B cell (primary cell): ENCODE measurements around the gene MBTD1. TPM values are rescaled to one million over a fixed set of nuclear protein-coding genes. Genes with fewer than 3 reads are reported as not detected.
A peak's percentile ranks its signal among the peaks of the same experiment; 100 is the strongest.

Source experiments
- ATAC-seq: fragments of 200-7000 bp; cut with Tn5 transposase; one replicate; pipeline ENCODE4 v1.10.0; 2021; ENCODE audit warnings: low read depth, mild to moderate bottlenecking, moderate number of reproducible peaks, moderate library complexity
- CTCF ChIA-PET: fragments of 350-600 bp; sonication (Branson Sonifier 250); formaldehyde crosslinking; loops from one replicate; lab custom pipeline; 2021; ENCODE audit warnings: antibody characterized with exemption, inconsistent platforms; lab: Charles Lee
- POLR2A ChIA-PET: fragments of 350-600 bp; sonication (Branson Sonifier 250); formaldehyde crosslinking; loops from one replicate; lab custom pipeline; 2021; ENCODE audit warnings: antibody characterized with exemption; lab: Charles Lee
- DNase-seq: peaks from one replicate; pipeline ENCODE4 v3.0.0; 2013
- H2AFZ ChIP-seq: 2 replicates; pipeline ENCODE4 v1.6.1; 2012; ENCODE audit warnings: mild to moderate bottlenecking, low read depth, low read length; ENCODE audit not compliant: insufficient read depth, poor library complexity, severe bottlenecking
- H3K27ac ChIP-seq, 2 donors: 1 replicate in 1 of 2; 2 replicates in 1 of 2; pipeline ENCODE4 v1.5.1; 2012 to 2013; ENCODE audit warnings: low read length in 2 of 2, mild to moderate bottlenecking in 2 of 2, moderate library complexity in 1 of 2
- H3K27me3 ChIP-seq, 4 experiments: fragments of 200-600 bp in 1 of 4; sonication (generic) in 1 of 4; replicated peaks in 1 of 4; 1 replicate in 2 of 4; 2 replicates in 2 of 4; pipeline versions ENCODE4 v1.6.1 to v1.7.0; 2013 to 2016; ENCODE audit warnings: low read length in 3 of 4, mild to moderate bottlenecking in 2 of 4, mixed read lengths in 1 of 4, moderate library complexity in 1 of 4; ENCODE audit not compliant: insufficient read depth in 4 of 4, control insufficient read depth in 3 of 4; ENCODE audit errors: control extremely low read depth in 1 of 4
- H3K36me3 ChIP-seq, 2 experiments: replicated peaks in 1 of 2; 1 replicate in 1 of 2; 2 replicates in 1 of 2; pipeline versions ENCODE4 v1.6.1 to v1.7.1; 2013; ENCODE audit warnings: low read length in 1 of 2; ENCODE audit not compliant: insufficient read depth in 2 of 2, control insufficient read depth in 1 of 2; ENCODE audit errors: control extremely low read depth in 1 of 2, extremely low read depth in 1 of 2
- H3K4me1 ChIP-seq, 2 donors: fragments of 200-600 bp in 1 of 2; sonication (generic) in 1 of 2; 1 replicate in 1 of 2; 2 replicates in 1 of 2; pipeline versions ENCODE4 v1.5.1 to v1.6.1; 2013 to 2017; ENCODE audit warnings: low read length in 2 of 2; ENCODE audit not compliant: control insufficient read depth in 2 of 2, insufficient read depth in 2 of 2
- H3K4me2 ChIP-seq: replicated peaks from 2 replicates; pipeline ENCODE3; 2012; ENCODE audit warnings: mild to moderate bottlenecking, low read depth, low read length; ENCODE audit not compliant: poor library complexity, severe bottlenecking
- H3K4me3 ChIP-seq, 5 experiments: fragments of 200-600 bp in 1 of 5; sonication (generic) in 1 of 5; 1 replicate in 3 of 5; 2 replicates in 2 of 5; pipeline versions ENCODE4 v1.5.1 to v1.7.0; 2011 to 2016; ENCODE audit warnings: low read length in 4 of 5, mild to moderate bottlenecking in 4 of 5, low read depth in 2 of 5, control low read depth in 1 of 5, moderate library complexity in 1 of 5; ENCODE audit not compliant: insufficient read depth in 1 of 5; ENCODE audit errors: control extremely low read depth in 1 of 5, extremely low read depth in 1 of 5
- H3K79me2 ChIP-seq: fragments of 200-600 bp; sonication (generic); one replicate; pipeline ENCODE4 v1.6.0; 2016; ENCODE audit warnings: low read length; ENCODE audit not compliant: control insufficient read depth, insufficient read depth
- H3K9ac ChIP-seq: fragments of 200-600 bp; sonication (generic); 2 replicates; pipeline ENCODE4 v1.6.1; 2017; ENCODE audit warnings: mild to moderate bottlenecking, low read length, moderate library complexity
- H3K9me3 ChIP-seq, 3 donors: one replicate each; pipeline versions ENCODE4 v1.6.1 to v1.7.1; 2013; ENCODE audit warnings: low read length in 2 of 3; ENCODE audit not compliant: control insufficient read depth in 2 of 3, insufficient read depth in 1 of 3; ENCODE audit errors: control extremely low read depth in 1 of 3
- H4K20me1 ChIP-seq: 2 replicates; pipeline ENCODE4 v1.6.0; 2012; ENCODE audit warnings: mild to moderate bottlenecking, low read length; ENCODE audit not compliant: insufficient read depth, control insufficient read depth, poor library complexity, severe bottlenecking
- H3K27ac Mint-ChIP-seq: one replicate; pipeline ENCODE4 v1.8.0; 2021; ENCODE audit warnings: mixed read lengths
- H3K27me3 Mint-ChIP-seq: one replicate; pipeline ENCODE4 v1.8.0; 2021; ENCODE audit warnings: mixed read lengths
- H3K4me1 Mint-ChIP-seq: one replicate; pipeline ENCODE4 v1.8.0; 2021; ENCODE audit warnings: mixed read lengths
- H3K4me3 Mint-ChIP-seq: one replicate; pipeline ENCODE4 v1.8.0; 2021; ENCODE audit warnings: mixed read lengths
- H3K9me3 Mint-ChIP-seq: one replicate; pipeline ENCODE4 v1.8.0; 2022; ENCODE audit warnings: mixed read lengths; ENCODE audit not compliant: insufficient read depth
- CTCF ChIP-seq: fragments of 200-600 bp; IDR thresholded peaks from one replicate; pipeline ENCODE4 v1.8.0; 2022; ENCODE audit warnings: antibody characterized with exemption, mild to moderate bottlenecking
- EZH2 ChIP-seq: IDR thresholded peaks from 2 replicates; pipeline ENCODE4 v1.6.1; 2012; ENCODE audit warnings: borderline replicate concordance, low read depth, mild to moderate bottlenecking, moderate library complexity, low read length; ENCODE audit not compliant: insufficient read depth, poor library complexity, severe bottlenecking
- WGBS: methylation state at CpG from one replicate; pipeline ENCODE4 v1.1.5; 2013; ENCODE audit warnings: missing lambda C conversion rate; ENCODE audit not compliant: insufficient coverage; 5-methylcytosine and 5-hydroxymethylcytosine counted together
- intact Hi-C: fragments of 100-400 bp; cut with micrococcal nuclease; formaldehyde crosslinking; loops from one replicate; pipeline ENCODE4 v1.10.0; 2022
- polyA plus RNA-seq: library from polyadenylated mRNA; depleted of rRNA; stranded (reverse); fragments of >200 nt; gene quantifications from 2 replicates; pipeline ENCODE4 v1.2.3, GENCODE V29; 2012
- total RNA-seq, 2 donors: library from RNA; stranded (reverse); fragments of 120-200 nt in 1 of 2; gene quantifications; 1 replicate in 1 of 2; 2 replicates in 1 of 2; pipeline versions ENCODE4 v1.2.3 to v1.2.4, GENCODE V29; 2013 to 2022

Gene MBTD1
- total and polyA plus RNA-seq, 2 donors (not counting 1 experiment from before 2014, with no cell fraction given), result 9.6 to 39.7 TPM

GRCh38 chr17:51153210-51154072, 106.4 kb downstream of the MBTD1 start, which contains the start of gene NME1:
Gene NME1, plus strand, starts transcription at chr17:51153559. Its CDS starts 2,096 bp downstream, at chr17:51155655.
- CTCF ChIA-PET, result interaction anchor here (0.5 to 4.0 kb wide), 29 partner anchors 11 to 756 kb away, joined by 3 to 97 read pairs (median 4); partner anchors contain the start of genes LRRC59, NME2, SPAG9 and TOB1
- H2AFZ ChIP-seq, result peak within 1 kb of the TSS; percentile 90
- no peaks in the 10 kb centered on the region for H3K9me3 Mint-ChIP-seq
- no peaks in the 10 kb centered on the region for H3K27me3 Mint-ChIP-seq
- peak within 1 kb of the TSS; percentile 79 for H3K9ac ChIP-seq
- intact Hi-C loops, result loop anchor here (1.0 to 5.0 kb wide), 8 partner anchors 13 to 390 kb away; partner anchors contain the start of genes MBTD1, NME2, SPAG9 and TOB1
- under 1% methylated on average over 60 of the region's 60 CpGs for WGBS
- H3K4me1 Mint-ChIP-seq, result peaks cover 7% of the 10 kb centered on the region
- no peaks in the 10 kb centered on the region for H3K9me3 ChIP-seq
- H3K79me2 ChIP-seq, result peaks cover 41% of the 10 kb centered on the region
- H4K20me1 ChIP-seq, result no peaks in the 10 kb centered on the region
- POLR2A ChIA-PET, result interaction anchor here (1.0 to 1.8 kb wide), 5 partner anchors 12 to 287 kb away, joined by 4 to 20 read pairs (median 10); partner anchors contain the start of genes NME2, SPAG9 and TOB1
- H3K27ac Mint-ChIP-seq, result no peak within 1 kb of the TSS
- ATAC-seq, result peak; percentile 88
- peaks cover 3 to 5% of the 10 kb centered on the region in 2 experiments for H3K36me3 ChIP-seq
- H3K4me1 ChIP-seq, result peaks cover 16 to 23% of the 10 kb centered on the region in 2 donors
- peak within 1 kb of the TSS; percentile 85 for H3K4me2 ChIP-seq
- peak within 1 kb of the TSS; percentile 68 to 83 for H3K27ac ChIP-seq
- H3K4me3 ChIP-seq, result peak within 1 kb of the TSS; percentile 55 to 86 (median 81)
- no peaks in the 10 kb centered on the region for H3K27me3 ChIP-seq
- DNase-seq, result peak; percentile 98
- TF ChIP-seq CTCF (peak; percentile 86), EZH2 (no peak)
- H3K4me3 Mint-ChIP-seq, result no peak within 1 kb of the TSS
